ENCODE data around the gene MRPS14. TPM values are rescaled to one million over a fixed set of nuclear protein-coding genes. Genes with fewer than 3 reads are reported as not detected.
A peak's percentile ranks its signal among the peaks of the same experiment; 100 is the strongest.
"Not testable (repeated sequence)": the region's sequence is repeated elsewhere in the genome, so short reads cannot be mapped to it uniquely, and the experiment has no call there.

MRPS14 gene
- total and polyA plus RNA-seq, 2 donors (not counting 1 experiment from before 2014, with no cell fraction given), result 31.6 to 39.5 TPM

- no peak overlapping the region for H3K9ac ChIP-seq (ENCODE audit: insufficient read depth, low read length)
- H3K36me3 ChIP-seq (ENCODE audit: control insufficient read depth, insufficient read depth, low read length), result no peaks in the 10 kb centered on the region
- no peak overlapping the region for H2AFZ ChIP-seq (ENCODE audit: low read length)
- no peak overlapping the region for H3K27ac ChIP-seq (ENCODE audit: insufficient read depth, low read length)
- H3K9me3 ChIP-seq (ENCODE audit: control insufficient read depth, insufficient read depth, low read depth, low read length), result no peaks in the 10 kb centered on the region
- DNase-seq (ENCODE audit: low read depth in 2 of 2), result no peak
- no peak for TF ChIP-seq CTCF (conservative IDR thresholded peaks at IDR 0.05 in 1 of 2, IDR thresholded peaks at IDR 0.05 in 1 of 2; ENCODE audit: low read depth in 1 of 2, low read length in 2 of 2)
- H3K79me2 ChIP-seq (ENCODE audit: control insufficient read depth, insufficient read depth, low read length), result no peaks in the 10 kb centered on the region
- H3K4me2 ChIP-seq (ENCODE audit: extremely low read depth, insufficient read depth, low read length), result no peak overlapping the region
- no peak overlapping the region for H3K4me3 ChIP-seq (replicated peaks in 1 of 4; ENCODE audit: control extremely low read depth in 1 of 4, insufficient read depth in 1 of 4, low read depth in 3 of 4, low read length in 4 of 4)
- no peaks in the 10 kb centered on the region for H3K27me3 ChIP-seq (ENCODE audit: control insufficient read depth, insufficient read depth, low read length)
- H3K4me1 ChIP-seq (ENCODE audit: control insufficient read depth, extremely low read depth, insufficient read depth, low read length), result no peaks in the 10 kb centered on the region
- H4K20me1 ChIP-seq (ENCODE audit: control insufficient read depth, extremely low read depth, insufficient read depth, low read length), result no peaks in the 10 kb centered on the region
Observed at GRCh38 chr1:175034775-175035174, 11.6 kb upstream of the MRPS14 start.

- H3K9ac ChIP-seq (ENCODE audit: insufficient read depth, low read length), result no peak overlapping the region
- no peak for DNase-seq (ENCODE audit: low read depth in 2 of 2)
- no peaks in the 10 kb centered on the region for H3K79me2 ChIP-seq (ENCODE audit: control insufficient read depth, insufficient read depth, low read length)
- no peaks in the 10 kb centered on the region for H3K9me3 ChIP-seq (ENCODE audit: control insufficient read depth, insufficient read depth, low read depth, low read length)
- H3K27me3 ChIP-seq (ENCODE audit: control insufficient read depth, insufficient read depth, low read length), result no peaks in the 10 kb centered on the region
- H2AFZ ChIP-seq (ENCODE audit: low read length), result no peak overlapping the region
- H3K36me3 ChIP-seq (ENCODE audit: control insufficient read depth, insufficient read depth, low read length), result no peaks in the 10 kb centered on the region
- H3K4me1 ChIP-seq (ENCODE audit: control insufficient read depth, extremely low read depth, insufficient read depth, low read length), result no peaks in the 10 kb centered on the region
- H3K4me2 ChIP-seq (ENCODE audit: extremely low read depth, insufficient read depth, low read length), result no peak overlapping the region
- no peak for TF ChIP-seq EZH2 (IDR thresholded peaks at IDR 0.05; ENCODE audit: low read length, missing control alignments)
- TF ChIP-seq CTCF (conservative IDR thresholded peaks at IDR 0.05 in 1 of 2, IDR thresholded peaks at IDR 0.05 in 1 of 2; ENCODE audit: low read depth in 1 of 2, low read length in 2 of 2), result no peak
- no peak overlapping the region for H3K4me3 ChIP-seq (replicated peaks in 1 of 4; ENCODE audit: control extremely low read depth in 1 of 4, insufficient read depth in 1 of 4, low read depth in 3 of 4, low read length in 4 of 4)
- H3K27ac ChIP-seq (ENCODE audit: insufficient read depth, low read length), result no peak overlapping the region
- no peaks in the 10 kb centered on the region for H4K20me1 ChIP-seq (ENCODE audit: control insufficient read depth, extremely low read depth, insufficient read depth, low read length)
Observed at GRCh38 chr1:175033953-175034352, 10.7 kb upstream of the MRPS14 start.

GRCh38 chr1:175024773-175025172, 1.5 kb upstream of the MRPS14 start:
- Histone ChIP-seq H3K27me3 (ENCODE audit: control insufficient read depth, insufficient read depth, low read length) (no peaks in the 10 kb centered on the region), H3K4me1 (ENCODE audit: control insufficient read depth, extremely low read depth, insufficient read depth, low read length) (no peaks in the 10 kb centered on the region), H3K9ac (ENCODE audit: insufficient read depth, low read length) (no peak overlapping the region), H3K36me3 (ENCODE audit: control insufficient read depth, insufficient read depth, low read length) (no peaks in the 10 kb centered on the region), H3K9me3 (ENCODE audit: control insufficient read depth, insufficient read depth, low read depth, low read length) (no peaks in the 10 kb centered on the region), H3K27ac (ENCODE audit: insufficient read depth, low read length) (no peak overlapping the region), H3K4me2 (ENCODE audit: extremely low read depth, insufficient read depth, low read length) (no peak overlapping the region), H4K20me1 (ENCODE audit: control insufficient read depth, extremely low read depth, insufficient read depth, low read length) (no peaks in the 10 kb centered on the region), H2AFZ (ENCODE audit: low read length) (no peak overlapping the region), H3K4me3 (replicated peaks in 1 of 4; ENCODE audit: control extremely low read depth in 1 of 4, insufficient read depth in 1 of 4, low read depth in 3 of 4, low read length in 4 of 4) (no peak overlapping the region), H3K79me2 (ENCODE audit: control insufficient read depth, insufficient read depth, low read length) (peaks cover 26% of the 10 kb centered on the region)
- TF ChIP-seq CTCF (conservative IDR thresholded peaks at IDR 0.05 in 1 of 2, IDR thresholded peaks at IDR 0.05 in 1 of 2; ENCODE audit: low read depth in 1 of 2, low read length in 2 of 2), result no peak
- TF ChIP-seq EZH2 (IDR thresholded peaks at IDR 0.05; ENCODE audit: low read length, missing control alignments), result no peak
- DNase-seq (ENCODE audit: low read depth in 2 of 2), result no peak

GRCh38 chr1:175023922-175024242, 657 bp upstream of the MRPS14 start:
- H4K20me1 ChIP-seq (ENCODE audit: control insufficient read depth, extremely low read depth, insufficient read depth, low read length); H3K36me3 ChIP-seq (ENCODE audit: control insufficient read depth, insufficient read depth, low read length); H3K4me1 ChIP-seq (ENCODE audit: control insufficient read depth, extremely low read depth, insufficient read depth, low read length); H3K9me3 ChIP-seq (ENCODE audit: control insufficient read depth, insufficient read depth, low read depth, low read length); DNase-seq (ENCODE audit: low read depth in 2 of 2); H3K27me3 ChIP-seq (ENCODE audit: control insufficient read depth, insufficient read depth, low read length); H3K9ac ChIP-seq (ENCODE audit: insufficient read depth, low read length): not testable (repeated sequence)
- Histone ChIP-seq H2AFZ (ENCODE audit: low read length) (peak overlapping the region; percentile 87), H3K27ac (ENCODE audit: insufficient read depth, low read length) (peak overlapping the region; percentile 92), H3K79me2 (ENCODE audit: control insufficient read depth, insufficient read depth, low read length) (peaks cover 28% of the 10 kb centered on the region), H3K4me3 (replicated peaks in 1 of 4; ENCODE audit: control extremely low read depth in 1 of 4, insufficient read depth in 1 of 4, low read depth in 3 of 4, low read length in 4 of 4) (peak overlapping the region; percentile 63 to 100 (median 87)), H3K4me2 (ENCODE audit: extremely low read depth, insufficient read depth, low read length) (peak overlapping the region; percentile 64)
